Glutamatergic neuron (in vitro differentiated cells): Measurements from ENCODE around the gene QKI. TPM values are rescaled to one million over a fixed set of nuclear protein-coding genes. Genes with fewer than 3 reads are reported as not detected.
A peak's percentile ranks its signal among the peaks of the same experiment; 100 is the strongest.

Experiments
- DNase-seq: peaks from one replicate; pipeline ENCODE4 v3.0.0; 2022
- H3K27ac Mint-ChIP-seq: one replicate; pipeline ENCODE4 v1.8.0; 2020; ENCODE audit warnings: mild to moderate bottlenecking, mixed read lengths, inconsistent platforms; ENCODE audit not compliant: unreplicated experiment
- H3K27me3 Mint-ChIP-seq: one replicate; pipeline ENCODE4 v1.8.0; 2020; ENCODE audit warnings: mild to moderate bottlenecking, moderate library complexity, mixed read lengths, inconsistent platforms; ENCODE audit not compliant: unreplicated experiment
- H3K36me3 Mint-ChIP-seq: one replicate; pipeline ENCODE4 v1.8.0; 2020; ENCODE audit warnings: mild to moderate bottlenecking, mixed read lengths, inconsistent platforms; ENCODE audit not compliant: unreplicated experiment
- H3K4me1 Mint-ChIP-seq: one replicate; pipeline ENCODE4 v1.8.0; 2020; ENCODE audit warnings: mild to moderate bottlenecking, low read depth, mixed read lengths, inconsistent platforms; ENCODE audit not compliant: unreplicated experiment
- H3K4me3 Mint-ChIP-seq: one replicate; pipeline ENCODE4 v1.8.0; 2020; ENCODE audit warnings: mild to moderate bottlenecking, mixed read lengths, inconsistent platforms; ENCODE audit not compliant: unreplicated experiment
- H3K9me3 Mint-ChIP-seq: one replicate; pipeline ENCODE4 v1.8.0; 2020; ENCODE audit warnings: mild to moderate bottlenecking, moderate library complexity, mixed read lengths, inconsistent platforms; ENCODE audit not compliant: unreplicated experiment
- total RNA-seq: library from RNA; stranded (reverse); fragmentation: NEBNext Ultra II Directional; extraction: Animal tissue kit (Norgen Biotek cat#: 25700); gene quantifications from one replicate; pipeline ENCODE4 v1.2.1, GENCODE V29; 2021; ENCODE audit not compliant: unreplicated experiment
- TF ChIP-seq, protein P1 (sequence below): fragments of 200-600 bp; sonication (generic); IDR thresholded peaks from one replicate; pipeline ENCODE4 v1.5.0; 2021; ENCODE audit not compliant: partially characterized antibody, unreplicated experiment

Gene QKI
- total RNA-seq, 1 donor from 2014 or later = 50.5 TPM

DNA sequence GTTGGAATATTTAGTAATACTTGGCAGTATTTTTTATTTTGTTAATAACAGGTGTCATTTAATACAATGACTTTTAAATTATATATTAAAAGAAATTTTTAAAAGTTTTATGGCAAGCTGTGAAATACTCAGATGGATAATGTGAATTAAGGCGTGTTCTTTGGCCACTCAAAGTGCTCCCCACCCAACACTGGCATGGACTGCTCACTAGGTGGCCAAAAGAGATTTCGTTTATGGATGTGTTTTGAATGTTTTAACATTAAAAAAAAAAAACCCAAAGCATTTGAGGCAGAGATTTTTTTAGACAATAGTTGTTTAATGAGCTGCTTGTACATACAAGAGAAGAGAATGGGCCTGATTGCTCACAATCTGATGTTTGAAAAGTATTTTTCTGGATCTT is 86.5 kb downstream of the QKI start:
- H3K27me3 Mint-ChIP-seq = no peaks in the 10 kb centered on the region
- no peak overlapping the region for H3K4me3 Mint-ChIP-seq
- DNase-seq = no peak
- no peak overlapping the region for H3K27ac Mint-ChIP-seq
- TF ChIP-seq, protein P1, sequence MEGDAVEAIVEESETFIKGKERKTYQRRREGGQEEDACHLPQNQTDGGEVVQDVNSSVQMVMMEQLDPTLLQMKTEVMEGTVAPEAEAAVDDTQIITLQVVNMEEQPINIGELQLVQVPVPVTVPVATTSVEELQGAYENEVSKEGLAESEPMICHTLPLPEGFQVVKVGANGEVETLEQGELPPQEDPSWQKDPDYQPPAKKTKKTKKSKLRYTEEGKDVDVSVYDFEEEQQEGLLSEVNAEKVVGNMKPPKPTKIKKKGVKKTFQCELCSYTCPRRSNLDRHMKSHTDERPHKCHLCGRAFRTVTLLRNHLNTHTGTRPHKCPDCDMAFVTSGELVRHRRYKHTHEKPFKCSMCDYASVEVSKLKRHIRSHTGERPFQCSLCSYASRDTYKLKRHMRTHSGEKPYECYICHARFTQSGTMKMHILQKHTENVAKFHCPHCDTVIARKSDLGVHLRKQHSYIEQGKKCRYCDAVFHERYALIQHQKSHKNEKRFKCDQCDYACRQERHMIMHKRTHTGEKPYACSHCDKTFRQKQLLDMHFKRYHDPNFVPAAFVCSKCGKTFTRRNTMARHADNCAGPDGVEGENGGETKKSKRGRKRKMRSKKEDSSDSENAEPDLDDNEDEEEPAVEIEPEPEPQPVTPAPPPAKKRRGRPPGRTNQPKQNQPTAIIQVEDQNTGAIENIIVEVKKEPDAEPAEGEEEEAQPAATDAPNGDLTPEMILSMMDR = peak; percentile 16
- H3K9me3 Mint-ChIP-seq = peaks cover 12% of the 10 kb centered on the region
- H3K4me1 Mint-ChIP-seq = peaks cover 6% of the 10 kb centered on the region
- peaks cover 22% of the 10 kb centered on the region for H3K36me3 Mint-ChIP-seq

DNA sequence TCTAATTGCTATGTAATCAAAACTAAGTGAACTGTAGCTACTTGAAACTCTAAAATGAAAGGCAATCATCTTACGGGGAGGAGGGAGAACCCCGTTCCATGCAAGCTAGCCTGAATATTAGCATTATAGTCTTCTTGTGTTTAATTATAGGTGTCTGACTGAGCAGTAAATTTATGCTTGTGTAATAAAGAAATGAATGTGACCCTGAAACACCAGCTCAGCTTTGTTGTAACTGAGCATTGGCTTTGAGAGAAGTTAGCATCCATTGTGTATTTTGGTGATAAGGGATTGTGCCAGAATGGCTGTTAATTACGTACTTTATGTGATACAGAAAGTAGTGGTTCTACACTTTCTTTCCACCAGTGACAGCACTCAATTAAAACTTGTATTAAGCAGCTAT is 86.9 kb downstream of the QKI start:
- Mint-ChIP-seq H3K4me3 (no peak overlapping the region), H3K36me3 (peaks cover 25% of the 10 kb centered on the region), H3K4me1 (peaks cover 5% of the 10 kb centered on the region), H3K27me3 (no peaks in the 10 kb centered on the region), H3K27ac (no peak overlapping the region), H3K9me3 (peaks cover 12% of the 10 kb centered on the region)
- no peak for DNase-seq
- TF ChIP-seq, protein P1 = no peak

DNA sequence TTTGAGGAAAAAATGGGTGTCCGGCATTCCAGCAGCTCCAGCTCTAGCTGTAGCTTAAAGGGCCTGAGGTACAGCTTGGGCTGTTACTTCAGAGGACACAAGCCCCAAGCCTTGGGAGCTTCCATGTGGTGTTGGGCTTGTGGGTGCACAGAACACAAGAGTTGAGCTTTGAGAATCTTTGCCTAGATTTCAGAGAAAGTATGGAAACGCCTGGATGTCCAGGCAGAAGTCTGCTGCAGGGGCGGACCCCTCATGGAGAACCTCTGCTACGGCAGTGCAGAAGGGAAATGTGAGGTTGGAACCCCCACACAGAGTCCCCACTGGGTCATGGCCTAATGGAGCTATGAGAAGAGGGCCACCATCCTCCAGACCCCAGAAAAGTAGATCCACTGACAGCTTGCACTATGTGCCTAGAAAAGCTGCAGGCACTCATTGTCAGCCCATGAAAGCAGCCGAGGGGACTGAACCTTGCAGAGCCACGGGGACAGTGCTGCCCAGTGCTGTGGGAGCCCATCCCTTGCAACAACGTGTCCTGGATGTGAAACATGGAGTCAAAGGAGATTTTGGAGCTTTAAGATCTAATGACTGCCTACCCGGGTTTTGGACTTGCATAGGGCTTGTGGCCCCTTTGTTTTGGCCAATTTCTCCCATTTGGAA is 90.6 kb downstream of the QKI start:
- TF ChIP-seq, protein P1 = no peak
- Mint-ChIP-seq H3K4me3 (no peak overlapping the region), H3K9me3 (peaks cover 17% of the 10 kb centered on the region), H3K36me3 (peaks cover 32% of the 10 kb centered on the region), H3K27me3 (peaks cover 3% of the 10 kb centered on the region), H3K27ac (no peak overlapping the region), H3K4me1 (no peaks in the 10 kb centered on the region)
- DNase-seq = no peak

DNA sequence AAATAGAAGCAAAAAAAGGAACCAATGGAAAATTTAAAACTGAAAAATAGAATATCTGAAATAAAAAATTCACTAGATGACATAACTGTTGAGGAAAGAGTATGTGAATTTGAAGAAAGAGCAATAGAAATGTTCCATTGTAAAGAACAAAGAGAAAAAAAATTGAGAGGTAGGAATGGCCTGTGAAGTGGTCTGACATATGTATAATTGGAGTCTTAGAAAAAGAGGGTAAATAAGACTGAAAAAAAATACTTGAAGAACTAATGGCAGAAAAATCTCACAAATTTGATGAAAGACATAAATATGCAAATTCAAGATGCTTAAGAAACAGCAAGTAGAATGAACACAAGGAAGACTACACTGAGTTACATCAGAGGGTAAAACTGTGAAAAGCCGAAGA is 93.4 kb downstream of the QKI start:
- no peaks in the 10 kb centered on the region for H3K4me1 Mint-ChIP-seq
- peaks cover 32% of the 10 kb centered on the region for H3K36me3 Mint-ChIP-seq
- peaks cover 3% of the 10 kb centered on the region for H3K27me3 Mint-ChIP-seq
- no peak overlapping the region for H3K4me3 Mint-ChIP-seq
- H3K9me3 Mint-ChIP-seq = peaks cover 17% of the 10 kb centered on the region
- no peak for DNase-seq
- no peak overlapping the region for H3K27ac Mint-ChIP-seq
- TF ChIP-seq, protein P1 = no peak

DNA sequence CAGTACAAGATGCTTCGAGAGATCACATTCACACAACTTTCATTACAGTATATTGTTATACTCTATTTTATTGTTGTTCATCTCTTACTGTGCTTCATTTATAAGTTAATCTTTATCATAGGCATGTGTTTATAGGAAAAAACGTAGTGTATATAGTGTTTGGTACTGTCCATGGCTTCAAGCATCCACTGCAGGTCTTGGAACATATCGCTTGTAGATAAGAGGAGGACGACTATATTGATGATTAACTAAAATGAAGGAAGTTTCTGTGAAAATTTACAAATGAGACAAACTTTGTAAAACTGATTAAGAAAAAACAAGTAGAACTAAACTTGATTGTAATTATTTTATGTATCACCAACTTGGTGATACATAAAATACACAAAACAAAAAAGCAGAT is 98.5 kb downstream of the QKI start:
- Mint-ChIP-seq H3K27me3 (peaks cover under 1% of the 10 kb centered on the region), H3K9me3 (peaks cover 5% of the 10 kb centered on the region), H3K4me1 (peaks cover 3% of the 10 kb centered on the region), H3K4me3 (no peak overlapping the region), H3K36me3 (peaks cover 4% of the 10 kb centered on the region), H3K27ac (no peak overlapping the region)
- no peak for DNase-seq
- TF ChIP-seq, protein P1 = no peak
